Calu3 (cell line): ENCODE measurements around the gene LZTS3. TPM values are rescaled to one million over a fixed set of nuclear protein-coding genes. Genes with fewer than 3 reads are reported as not detected.
"Not testable (repeated sequence)": the region's sequence is repeated elsewhere in the genome, so short reads cannot be mapped to it uniquely, and the experiment has no call there.

Source experiments
- BruUV-seq: library from RNA; stranded (reverse); fragments of 400-500 nt; replicated peaks from 2 replicates; lab custom pipeline; 2021; lab: Mats Ljungman, UMichigan
- CTCF ChIA-PET: fragments of 300-600 bp; sonication (Branson Sonifier 250); formaldehyde crosslinking; loops from one replicate; lab custom pipeline; 2022; ENCODE audit warnings: antibody characterized with exemption; lab: Charles Lee
- DNase-seq: peaks from one replicate; pipeline ENCODE4 v3.0.0; 2022
- H3K27ac Mint-ChIP-seq: one replicate; pipeline ENCODE4 v1.8.0; 2022; ENCODE audit warnings: mixed read lengths; ENCODE audit not compliant: unreplicated experiment
- H3K27me3 Mint-ChIP-seq: one replicate; pipeline ENCODE4 v1.8.0; 2022; ENCODE audit warnings: mixed read lengths; ENCODE audit not compliant: unreplicated experiment
- H3K36me3 Mint-ChIP-seq: one replicate; pipeline ENCODE4 v1.8.0; 2022; ENCODE audit warnings: mild to moderate bottlenecking, moderate library complexity, mixed read lengths; ENCODE audit not compliant: insufficient read depth, unreplicated experiment
- H3K4me1 Mint-ChIP-seq: one replicate; pipeline ENCODE4 v1.8.0; 2022; ENCODE audit warnings: mild to moderate bottlenecking, low read depth, mixed read lengths; ENCODE audit not compliant: unreplicated experiment
- H3K4me3 Mint-ChIP-seq: one replicate; pipeline ENCODE4 v1.8.0; 2022; ENCODE audit warnings: mild to moderate bottlenecking, low read depth, moderate library complexity, mixed read lengths; ENCODE audit not compliant: unreplicated experiment
- H3K9me3 Mint-ChIP-seq: one replicate; pipeline ENCODE4 v1.8.0; 2022; ENCODE audit warnings: low read depth, mixed read lengths; ENCODE audit not compliant: unreplicated experiment
- CTCF ChIP-seq: fragments of 200-600 bp; IDR thresholded peaks from one replicate; pipeline ENCODE4 v1.8.0; 2022; ENCODE audit warnings: antibody characterized with exemption; ENCODE audit not compliant: unreplicated experiment
- intact Hi-C: fragments of 100-400 bp; cut with micrococcal nuclease; formaldehyde crosslinking; loops from one replicate; pipeline ENCODE4 v1.10.0; 2022; ENCODE audit not compliant: unreplicated experiment
- total RNA-seq: library from RNA; stranded (reverse); gene quantifications from 2 replicates; pipeline ENCODE4 v1.2.3, GENCODE V29; 2022

LZTS3 gene
- total RNA-seq, 1 experiment from 2014 or later, result 10.4 TPM

- intact Hi-C loops, result no loop called here
- CTCF ChIA-PET, result interaction anchor here (0.6 kb wide), 2 partner anchors 9 to 102 kb away, joined by 4 to 6 read pairs; no protein-coding TSS in a partner anchor
- BruUV-seq, result no TSS peak
- no peak overlapping the region for H3K4me3 Mint-ChIP-seq
- H3K9me3 Mint-ChIP-seq, result no peaks in the 10 kb centered on the region
- no peak for TF ChIP-seq CTCF
- H3K27ac Mint-ChIP-seq, result no peak overlapping the region
- no peak for DNase-seq
- H3K4me1 Mint-ChIP-seq, result no peaks in the 10 kb centered on the region
- H3K36me3 Mint-ChIP-seq, result peaks cover 11% of the 10 kb centered on the region
- H3K27me3 Mint-ChIP-seq, result no peaks in the 10 kb centered on the region
Observed at GRCh38 chr20:3188823-3189413, 15.6 kb upstream of the LZTS3 start.

- H3K4me1 Mint-ChIP-seq, DNase-seq, CTCF ChIA-PET, H3K9me3 Mint-ChIP-seq, H3K27ac Mint-ChIP-seq, BruUV-seq, H3K4me3 Mint-ChIP-seq, intact Hi-C loops, H3K36me3 Mint-ChIP-seq, H3K27me3 Mint-ChIP-seq: not testable (repeated sequence)
Observed at GRCh38 chr20:3187861-3188260, 14.5 kb upstream of the LZTS3 start.

GRCh38 chr20:3183896-3184612 lies 10.7 kb upstream of the LZTS3 start:
- CTCF ChIA-PET, result no interaction called here
- no peak overlapping the region for H3K4me3 Mint-ChIP-seq

GRCh38 chr20:3182429-3182828 lies 9.1 kb upstream of the LZTS3 start:
- H3K36me3 Mint-ChIP-seq, H3K4me3 Mint-ChIP-seq, H3K27ac Mint-ChIP-seq, DNase-seq, H3K9me3 Mint-ChIP-seq, BruUV-seq, CTCF ChIA-PET, H3K4me1 Mint-ChIP-seq, H3K27me3 Mint-ChIP-seq, intact Hi-C loops: not testable (repeated sequence)

More at GRCh38 chr20:3183896-3184612, 10.7 kb upstream of the LZTS3 start:
- peaks cover 5% of the 10 kb centered on the region for H3K36me3 Mint-ChIP-seq
- H3K27ac Mint-ChIP-seq, result no peak overlapping the region
- no peaks in the 10 kb centered on the region for H3K9me3 Mint-ChIP-seq
- TF ChIP-seq CTCF, result no peak
- H3K27me3 Mint-ChIP-seq, result no peaks in the 10 kb centered on the region
- no TSS peak for BruUV-seq
- intact Hi-C loops, result no loop called here
- no peak for DNase-seq
- H3K4me1 Mint-ChIP-seq, result no peaks in the 10 kb centered on the region

GRCh38 chr20:3181270-3181669 lies 7.9 kb upstream of the LZTS3 start:
- Mint-ChIP-seq H3K9me3 (no peaks in the 10 kb centered on the region), H3K4me3 (no peak overlapping the region), H3K27ac (no peak overlapping the region), H3K27me3 (no peaks in the 10 kb centered on the region), H3K4me1 (no peaks in the 10 kb centered on the region), H3K36me3 (peaks cover 5% of the 10 kb centered on the region)
- no peak for DNase-seq
- CTCF ChIA-PET, result no interaction called here
- BruUV-seq, result no TSS peak
- intact Hi-C loops, result no loop called here
- no peak for TF ChIP-seq CTCF
